Endodermal cell (in vitro differentiated cells): ENCODE measurements around the gene UBA6. TPM values are rescaled to one million over a fixed set of nuclear protein-coding genes. Genes with fewer than 3 reads are reported as not detected.

Experiments
- DNase-seq: peaks from one replicate; pipeline ENCODE4 v3.0.0-alpha.2; 2017
- H3K27ac ChIP-seq: 2 replicates; pipeline ENCODE4 v1.5.1; 2013; ENCODE audit warnings: mild to moderate bottlenecking, low read depth, low read length, moderate library complexity
- H3K27me3 ChIP-seq: 2 replicates; pipeline ENCODE4 v1.6.1; 2013; ENCODE audit warnings: mild to moderate bottlenecking, low read length, moderate library complexity; ENCODE audit not compliant: insufficient read depth, control insufficient read depth, poor library complexity, severe bottlenecking
- H3K36me3 ChIP-seq: 2 replicates; pipeline ENCODE4 v1.7.0; 2013; ENCODE audit warnings: mild to moderate bottlenecking, low read length, moderate library complexity; ENCODE audit not compliant: control insufficient read depth, insufficient read depth
- H3K4me1 ChIP-seq: one replicate; pipeline ENCODE4 v1.7.0; 2013; ENCODE audit warnings: low read length; ENCODE audit not compliant: control insufficient read depth, insufficient read depth
- H3K4me3 ChIP-seq: 2 replicates; pipeline ENCODE4 v1.5.1; 2013; ENCODE audit warnings: mild to moderate bottlenecking, low read length, moderate library complexity
- H3K9ac ChIP-seq: 2 replicates; pipeline ENCODE4 v1.6.1; 2013; ENCODE audit warnings: mild to moderate bottlenecking, low read length, moderate library complexity; ENCODE audit not compliant: poor library complexity, severe bottlenecking; ENCODE audit errors: extremely low read depth
- H3K9me3 ChIP-seq: 2 replicates; pipeline ENCODE4 v1.6.1; 2013; ENCODE audit warnings: mild to moderate bottlenecking, low read length, moderate library complexity; ENCODE audit not compliant: control insufficient read depth
- H3K27ac Mint-ChIP-seq: 2 replicates; pipeline ENCODE4 v1.8.0; 2020; ENCODE audit warnings: mixed read lengths
- H3K27me3 Mint-ChIP-seq: 2 replicates; pipeline ENCODE4 v1.8.0; 2021; ENCODE audit warnings: mild to moderate bottlenecking, mixed read lengths; ENCODE audit not compliant: insufficient read depth
- H3K36me3 Mint-ChIP-seq: 2 replicates; pipeline ENCODE4 v1.8.0; 2020; ENCODE audit warnings: low read depth, mixed read lengths
- H3K4me1 Mint-ChIP-seq: 2 replicates; pipeline ENCODE4 v1.8.0; 2020; ENCODE audit warnings: mixed read lengths
- H3K4me3 Mint-ChIP-seq: 2 replicates; pipeline ENCODE4 v1.8.0; 2020; ENCODE audit warnings: mild to moderate bottlenecking, moderate library complexity, mixed read lengths
- H3K9me3 Mint-ChIP-seq: 2 replicates; pipeline ENCODE4 v1.8.0; 2020; ENCODE audit warnings: mild to moderate bottlenecking, mixed read lengths
- CTCF ChIP-seq: fragments of 200-600 bp; sonication (generic); conservative IDR thresholded peaks from 2 replicates; pipeline ENCODE4 v1.5.0; 2021; ENCODE audit warnings: antibody characterized with exemption, mild to moderate bottlenecking
- WGBS, 2 experiments: methylation state at CpG; one replicate each; pipeline versions ENCODE4 v1.1.5 to v1.1.7; 2013; ENCODE audit warnings: missing lambda C conversion rate in 2 of 2, mixed read lengths in 1 of 2; ENCODE audit not compliant: insufficient coverage in 1 of 2, insufficient read length in 1 of 2; 5-methylcytosine and 5-hydroxymethylcytosine counted together
- total RNA-seq, 2 donors: library from RNA; stranded (reverse); fragmentation: NEBNext Ultra II Directional in 1 of 2; extraction: Animal tissue kit (Norgen Biotek cat#: 25700) in 1 of 2; gene quantifications; 2 replicates in 1 of 2; 3 replicates in 1 of 2; pipeline ENCODE4 v1.2.1, GENCODE V29; 2021

The UBA6 gene
- total RNA-seq, 2 donors from 2014 or later: 83.1 to 117 TPM

GRCh38 chr4:67603310-67604028 lies 97.5 kb downstream of the UBA6 start:
- no peaks in the 10 kb centered on the region for H3K36me3 ChIP-seq
- H3K27me3 ChIP-seq: no peaks in the 10 kb centered on the region
- WGBS, 2 experiments: 92 to 100% methylated on average over 1 to 2 of the region's 2 CpGs
- H3K4me3 ChIP-seq: no peak overlapping the region
- no peaks in the 10 kb centered on the region for H3K4me1 ChIP-seq
- Mint-ChIP-seq H3K27me3 (no peaks in the 10 kb centered on the region), H3K36me3 (no peaks in the 10 kb centered on the region), H3K4me1 (no peaks in the 10 kb centered on the region), H3K9me3 (peaks cover 16% of the 10 kb centered on the region), H3K27ac (no peak overlapping the region), H3K4me3 (no peak overlapping the region)
- H3K27ac ChIP-seq: no peak overlapping the region
- TF ChIP-seq CTCF: no peak
- no peak overlapping the region for H3K9ac ChIP-seq
- no peaks in the 10 kb centered on the region for H3K9me3 ChIP-seq
- peak; percentile 40 for DNase-seq

- Mint-ChIP-seq H3K9me3 (peaks cover 21% of the 10 kb centered on the region), H3K27ac (no peak overlapping the region), H3K4me3 (no peak overlapping the region), H3K4me1 (no peaks in the 10 kb centered on the region), H3K36me3 (peaks cover 3% of the 10 kb centered on the region), H3K27me3 (no peaks in the 10 kb centered on the region)
- no peak overlapping the region for H3K9ac ChIP-seq
- H3K4me3 ChIP-seq: no peak overlapping the region
- 89 to 91% methylated on average over 1 to 2 of the region's 2 CpGs for WGBS, 2 experiments
- H3K27me3 ChIP-seq: no peaks in the 10 kb centered on the region
- no peaks in the 10 kb centered on the region for H3K36me3 ChIP-seq
- H3K4me1 ChIP-seq: no peaks in the 10 kb centered on the region
- TF ChIP-seq CTCF: no peak
- no peak for DNase-seq
- H3K9me3 ChIP-seq: no peaks in the 10 kb centered on the region
- H3K27ac ChIP-seq: no peak overlapping the region
Measured at GRCh38 chr4:67593741-67594175, 107.2 kb downstream of the UBA6 start.

- WGBS, 2 experiments: 95% methylated on average over 3 of the region's 3 CpGs; no CpG with 5 or more reads in 1 of the 2 experiments
- H3K27ac ChIP-seq: no peak overlapping the region
- Mint-ChIP-seq H3K27me3 (no peaks in the 10 kb centered on the region), H3K9me3 (no peaks in the 10 kb centered on the region), H3K27ac (no peak overlapping the region), H3K4me3 (no peak overlapping the region), H3K4me1 (no peaks in the 10 kb centered on the region), H3K36me3 (no peaks in the 10 kb centered on the region)
- H3K4me3 ChIP-seq: no peak overlapping the region
- H3K27me3 ChIP-seq: no peaks in the 10 kb centered on the region
- H3K4me1 ChIP-seq: no peaks in the 10 kb centered on the region
- no peak overlapping the region for H3K9ac ChIP-seq
- TF ChIP-seq CTCF: no peak
- no peaks in the 10 kb centered on the region for H3K9me3 ChIP-seq
- no peaks in the 10 kb centered on the region for H3K36me3 ChIP-seq
- no peak for DNase-seq
Measured at GRCh38 chr4:67587156-67587555, 113.8 kb downstream of the UBA6 start.
